GM12874 (cell line): Measurements from ENCODE around the gene BSND.

Source experiments
- CTCF ChIP-seq: IDR thresholded peaks from 2 replicates; pipeline ENCODE4 v1.5.1; 2011; ENCODE audit warnings: low read depth, mild to moderate bottlenecking, control low read depth, low read length, moderate library complexity; ENCODE audit not compliant: insufficient read depth

BSND gene

GRCh38 chr1:55035904-55036303 is 37.2 kb downstream of the BSND start:
- TF ChIP-seq CTCF = no peak

- no peak for TF ChIP-seq CTCF
These were observed 39.2 kb downstream of the BSND start for GRCh38 chr1:55037733-55038551.

GRCh38 chr1:55038552-55038838 is 39.8 kb downstream of the BSND start:
- no peak for TF ChIP-seq CTCF

- no peak for TF ChIP-seq CTCF
These were observed 40.2 kb downstream of the BSND start for GRCh38 chr1:55038974-55039341.

GRCh38 chr1:55039342-55040082 is 40.8 kb downstream of the BSND start, which contains the start of gene PCSK9:
PCSK9 (plus strand) TSS chr1:55039548; CDS start chr1:55039838, 290 bp downstream.
- TF ChIP-seq CTCF = no peak

- no peak for TF ChIP-seq CTCF
These were observed 41.6 kb downstream of the BSND start for GRCh38 chr1:55040083-55040932.

- TF ChIP-seq CTCF = no peak
These were observed 42.3 kb downstream of the BSND start for GRCh38 chr1:55040933-55041494.
